Measurements from ENCODE around the gene CETN1.

Gene CETN1

GRCh38 chr18:580154-580553 lies at the start of gene CETN1:
Gene CETN1 (plus strand): TSS chr18:580380. CDS start chr18:580409, 29 bp downstream.
- no peak for DNase-seq

- no peak for DNase-seq
Measured at GRCh38 chr18:532018-532417, 48.2 kb upstream of the CETN1 start.

- no peak for DNase-seq
Measured at GRCh38 chr18:532632-533031, 47.5 kb upstream of the CETN1 start.

GRCh38 chr18:533995-534601 lies 46.1 kb upstream of the CETN1 start:
- no peak for DNase-seq

GRCh38 chr18:543447-544078 lies 36.6 kb upstream of the CETN1 start:
- no peak for DNase-seq

- DNase-seq, result no peak
Measured at GRCh38 chr18:549967-550366, 30.2 kb upstream of the CETN1 start.

GRCh38 chr18:551404-552061 lies 28.6 kb upstream of the CETN1 start:
- no peak for DNase-seq

- DNase-seq, result no peak
Measured at GRCh38 chr18:555705-556457, 24.3 kb upstream of the CETN1 start.

GRCh38 chr18:564708-565561 lies 15.2 kb upstream of the CETN1 start:
- DNase-seq, result no peak

GRCh38 chr18:565562-566061 lies 14.6 kb upstream of the CETN1 start:
- no peak for DNase-seq

- DNase-seq, result no peak
Measured at GRCh38 chr18:567122-567521, 13.1 kb upstream of the CETN1 start.

GRCh38 chr18:568731-569130 lies 11.4 kb upstream of the CETN1 start:
- DNase-seq, result no peak

GRCh38 chr18:570256-570655 lies 9.9 kb upstream of the CETN1 start:
- no peak for DNase-seq

GRCh38 chr18:570697-571096 lies 9.5 kb upstream of the CETN1 start:
- DNase-seq, result no peak

GRCh38 chr18:572091-572830 lies 7.9 kb upstream of the CETN1 start:
- no peak for DNase-seq

GRCh38 chr18:572831-573289 lies 7.3 kb upstream of the CETN1 start:
- DNase-seq, result no peak

- DNase-seq, result no peak
Measured at GRCh38 chr18:573385-573784, 6.8 kb upstream of the CETN1 start.

GRCh38 chr18:574149-574860 lies 5.9 kb upstream of the CETN1 start:
- no peak for DNase-seq

- no peak for DNase-seq
Measured at GRCh38 chr18:574865-575645, 5.1 kb upstream of the CETN1 start.

- DNase-seq, result no peak
Measured at GRCh38 chr18:576924-577323, 3.3 kb upstream of the CETN1 start.

Measured in NCI-H1417 (cell line).